ENCODE measurements around the gene RBPJL. TPM values are rescaled to one million over a fixed set of nuclear protein-coding genes. Genes with fewer than 3 reads are reported as not detected.

The RBPJL gene
- total and polyA plus RNA-seq, 4 donors: not detected

- Histone ChIP-seq H3K4me1 (ENCODE audit: control insufficient read depth in 4 of 4, insufficient read depth in 4 of 4, low read length in 3 of 4) (peaks cover 0 to 4% (median 0%) of the 10 kb centered on the region in 4 donors), H3K27ac (ENCODE audit: low read depth in 1 of 2, low read length in 2 of 2) (no peak overlapping the region), H3K36me3 (ENCODE audit: control insufficient read depth in 4 of 4, insufficient read depth in 3 of 4, low read depth in 1 of 4, low read length in 3 of 4) (no peaks in the 10 kb centered on the region), H3K9me3 (ENCODE audit: control insufficient read depth in 4 of 4, low read length in 3 of 4) (no peaks in the 10 kb centered on the region), H3K4me3 (ENCODE audit: low read depth in 1 of 3, low read length in 3 of 3) (no peak overlapping the region), H3K9ac (ENCODE audit: low read depth in 1 of 2, low read length in 2 of 2) (no peak overlapping the region), H3K27me3 (ENCODE audit: control insufficient read depth in 4 of 4, insufficient read depth in 4 of 4, low read length in 3 of 4) (peaks cover 0 to 5% (median 3%) of the 10 kb centered on the region in 4 donors)
- 58% methylated on average over 43 of the region's 43 CpGs for WGBS
- DNase-seq (ENCODE audit: low spot score): no peak
- TF ChIP-seq ATF3 (IDR thresholded peaks at IDR 0.05) (no peak), JUND (IDR thresholded peaks at IDR 0.05) (no peak), MAX (IDR thresholded peaks at IDR 0.05) (no peak), NR2F2 (IDR thresholded peaks at IDR 0.05) (no peak), HNF4G (IDR thresholded peaks at IDR 0.05) (no peak), ZBTB33 (IDR thresholded peaks at IDR 0.05) (no peak), TAF1 (conservative IDR thresholded peaks at IDR 0.05) (no peak), SP1 (IDR thresholded peaks at IDR 0.05) (no peak), GABPA (IDR thresholded peaks at IDR 0.05 in 1 of 2, conservative IDR thresholded peaks at IDR 0.05 in 1 of 2) (no peak), CTCF (IDR thresholded peaks at IDR 0.05; ENCODE audit: low read depth, low read length, missing input control) (no peak), HNF4A (conservative IDR thresholded peaks at IDR 0.05) (no peak), FOXA1 (IDR thresholded peaks at IDR 0.05) (no peak), RAD21 (IDR thresholded peaks at IDR 0.05) (no peak), EGR1 (IDR thresholded peaks at IDR 0.05; ENCODE audit: low read depth in 2 of 2) (no peak), RXRA (IDR thresholded peaks at IDR 0.05) (no peak), FOXA2 (IDR thresholded peaks at IDR 0.05) (no peak), YY1 (IDR thresholded peaks at IDR 0.05) (no peak)
- TF ChIP-seq, protein P1, sequence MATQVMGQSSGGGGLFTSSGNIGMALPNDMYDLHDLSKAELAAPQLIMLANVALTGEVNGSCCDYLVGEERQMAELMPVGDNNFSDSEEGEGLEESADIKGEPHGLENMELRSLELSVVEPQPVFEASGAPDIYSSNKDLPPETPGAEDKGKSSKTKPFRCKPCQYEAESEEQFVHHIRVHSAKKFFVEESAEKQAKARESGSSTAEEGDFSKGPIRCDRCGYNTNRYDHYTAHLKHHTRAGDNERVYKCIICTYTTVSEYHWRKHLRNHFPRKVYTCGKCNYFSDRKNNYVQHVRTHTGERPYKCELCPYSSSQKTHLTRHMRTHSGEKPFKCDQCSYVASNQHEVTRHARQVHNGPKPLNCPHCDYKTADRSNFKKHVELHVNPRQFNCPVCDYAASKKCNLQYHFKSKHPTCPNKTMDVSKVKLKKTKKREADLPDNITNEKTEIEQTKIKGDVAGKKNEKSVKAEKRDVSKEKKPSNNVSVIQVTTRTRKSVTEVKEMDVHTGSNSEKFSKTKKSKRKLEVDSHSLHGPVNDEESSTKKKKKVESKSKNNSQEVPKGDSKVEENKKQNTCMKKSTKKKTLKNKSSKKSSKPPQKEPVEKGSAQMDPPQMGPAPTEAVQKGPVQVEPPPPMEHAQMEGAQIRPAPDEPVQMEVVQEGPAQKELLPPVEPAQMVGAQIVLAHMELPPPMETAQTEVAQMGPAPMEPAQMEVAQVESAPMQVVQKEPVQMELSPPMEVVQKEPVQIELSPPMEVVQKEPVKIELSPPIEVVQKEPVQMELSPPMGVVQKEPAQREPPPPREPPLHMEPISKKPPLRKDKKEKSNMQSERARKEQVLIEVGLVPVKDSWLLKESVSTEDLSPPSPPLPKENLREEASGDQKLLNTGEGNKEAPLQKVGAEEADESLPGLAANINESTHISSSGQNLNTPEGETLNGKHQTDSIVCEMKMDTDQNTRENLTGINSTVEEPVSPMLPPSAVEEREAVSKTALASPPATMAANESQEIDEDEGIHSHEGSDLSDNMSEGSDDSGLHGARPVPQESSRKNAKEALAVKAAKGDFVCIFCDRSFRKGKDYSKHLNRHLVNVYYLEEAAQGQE (IDR thresholded peaks at IDR 0.05): no peak
Observed at GRCh38 chr20:45304464-45304999, 2.1 kb upstream of the RBPJL start.
